ENCODE measurements around the gene CALY.

Gene CALY

DNA sequence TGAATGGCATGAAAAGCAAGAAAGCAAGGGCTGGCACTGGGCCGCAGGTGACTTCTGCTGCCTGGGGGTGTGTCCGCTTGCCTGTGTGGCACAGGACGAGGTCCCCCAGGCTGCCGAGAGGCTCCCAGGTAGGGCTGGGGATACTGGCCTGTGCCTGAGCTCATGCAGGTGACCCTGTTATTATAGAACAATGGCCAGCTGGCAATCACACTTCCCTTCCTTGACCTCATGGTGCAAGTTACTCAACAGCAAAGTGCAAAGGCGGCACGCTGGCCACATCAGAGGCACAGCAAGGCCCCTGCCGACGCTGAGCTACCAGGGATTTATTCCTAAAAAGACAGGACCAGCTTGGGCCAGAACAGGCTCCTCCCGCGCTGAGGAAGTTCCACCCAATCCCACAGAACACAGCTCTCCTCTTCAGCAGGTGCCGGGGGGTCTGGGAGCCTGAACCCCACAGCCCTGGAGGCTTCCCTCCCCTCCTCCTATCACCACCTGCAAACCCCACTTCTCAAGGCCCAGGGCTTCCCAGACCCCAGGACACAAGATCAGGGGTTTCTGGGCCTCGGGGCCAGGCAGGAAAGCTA lies 58.6 kb downstream of the CALY start:
- peak overlapping the region; percentile 82 for H3K27ac ChIP-seq
- TF ChIP-seq, protein P1, sequence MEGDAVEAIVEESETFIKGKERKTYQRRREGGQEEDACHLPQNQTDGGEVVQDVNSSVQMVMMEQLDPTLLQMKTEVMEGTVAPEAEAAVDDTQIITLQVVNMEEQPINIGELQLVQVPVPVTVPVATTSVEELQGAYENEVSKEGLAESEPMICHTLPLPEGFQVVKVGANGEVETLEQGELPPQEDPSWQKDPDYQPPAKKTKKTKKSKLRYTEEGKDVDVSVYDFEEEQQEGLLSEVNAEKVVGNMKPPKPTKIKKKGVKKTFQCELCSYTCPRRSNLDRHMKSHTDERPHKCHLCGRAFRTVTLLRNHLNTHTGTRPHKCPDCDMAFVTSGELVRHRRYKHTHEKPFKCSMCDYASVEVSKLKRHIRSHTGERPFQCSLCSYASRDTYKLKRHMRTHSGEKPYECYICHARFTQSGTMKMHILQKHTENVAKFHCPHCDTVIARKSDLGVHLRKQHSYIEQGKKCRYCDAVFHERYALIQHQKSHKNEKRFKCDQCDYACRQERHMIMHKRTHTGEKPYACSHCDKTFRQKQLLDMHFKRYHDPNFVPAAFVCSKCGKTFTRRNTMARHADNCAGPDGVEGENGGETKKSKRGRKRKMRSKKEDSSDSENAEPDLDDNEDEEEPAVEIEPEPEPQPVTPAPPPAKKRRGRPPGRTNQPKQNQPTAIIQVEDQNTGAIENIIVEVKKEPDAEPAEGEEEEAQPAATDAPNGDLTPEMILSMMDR (conservative IDR thresholded peaks at IDR 0.05; ENCODE audit: low read depth, low read length) = no peak
- peaks cover 63% of the 10 kb centered on the region for H3K4me1 ChIP-seq (ENCODE audit: low read depth, poor library complexity, severe bottlenecking)
- no peaks in the 10 kb centered on the region for H4K20me1 ChIP-seq (ENCODE audit: insufficient read depth)
- H3K4me3 ChIP-seq (IDR thresholded peaks at IDR 0.05; ENCODE audit: insufficient read depth, low read depth, low read length) = no peak overlapping the region
- H3K36me3 ChIP-seq (ENCODE audit: insufficient read depth) = no peaks in the 10 kb centered on the region
- H3K27me3 ChIP-seq (ENCODE audit: insufficient read depth, low read depth) = no peaks in the 10 kb centered on the region
- H3K9ac ChIP-seq = peak overlapping the region; percentile 41; the same call in 1 of the 2 replicates
- H2AFZ ChIP-seq (ENCODE audit: low read depth) = 0 out of 2 replicates have a peak overlapping the region, but pooled peaks have one; percentile 9
- H3K79me2 ChIP-seq (ENCODE audit: insufficient read depth, low read depth) = no peaks in the 10 kb centered on the region
- peak overlapping the region; percentile 89 for H3K4me2 ChIP-seq

DNA sequence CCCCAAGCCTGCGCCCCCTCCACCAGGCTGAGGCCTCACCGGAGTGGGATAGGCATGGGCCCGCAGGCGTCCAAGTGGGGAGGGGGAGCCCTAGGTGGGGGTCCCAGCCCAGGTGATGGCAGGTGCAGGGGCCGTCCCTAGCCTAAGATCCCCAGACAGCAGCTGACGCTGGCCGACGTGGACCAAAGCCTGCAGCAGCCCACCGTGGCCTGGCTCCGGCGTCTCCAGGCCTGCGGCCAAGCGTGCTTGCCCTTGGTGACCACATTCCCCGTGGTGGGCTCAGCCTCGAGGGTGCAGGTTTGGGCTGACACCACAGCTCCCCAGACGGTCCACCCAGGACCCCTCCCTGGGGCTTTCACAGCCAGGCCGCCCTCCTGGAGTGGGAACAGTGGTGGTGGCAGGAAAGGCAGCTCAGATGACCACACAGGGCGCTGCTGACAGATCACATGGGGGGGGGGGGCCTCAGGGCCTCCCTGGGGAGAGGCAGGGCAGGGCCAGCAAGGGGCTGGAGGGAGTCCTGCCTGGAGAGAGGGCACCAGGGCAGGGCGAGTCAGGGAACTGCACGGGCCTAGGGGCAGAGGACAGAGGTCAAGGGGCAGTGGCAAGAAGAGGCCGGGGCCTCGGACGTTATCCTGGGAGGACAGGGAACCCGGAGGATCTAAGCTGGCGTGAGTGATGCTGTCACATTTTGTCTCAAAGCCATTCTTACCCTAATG lies 59.3 kb downstream of the CALY start:
- TF ChIP-seq, protein P1 (conservative IDR thresholded peaks at IDR 0.05; ENCODE audit: low read depth, low read length) = no peak
- H2AFZ ChIP-seq (ENCODE audit: low read depth) = no peak overlapping the region
- H3K27ac ChIP-seq = peak overlapping the region; percentile 82
- no peaks in the 10 kb centered on the region for H3K27me3 ChIP-seq (ENCODE audit: insufficient read depth, low read depth)
- peaks cover 63% of the 10 kb centered on the region for H3K4me1 ChIP-seq (ENCODE audit: low read depth, poor library complexity, severe bottlenecking)
- H3K9ac ChIP-seq = peak overlapping the region; percentile 41; the same call in 1 of the 2 replicates
- H3K4me2 ChIP-seq = peak overlapping the region; percentile 89
- no peaks in the 10 kb centered on the region for H3K79me2 ChIP-seq (ENCODE audit: insufficient read depth, low read depth)
- H3K4me3 ChIP-seq (IDR thresholded peaks at IDR 0.05; ENCODE audit: insufficient read depth, low read depth, low read length) = no peak overlapping the region
- H4K20me1 ChIP-seq (ENCODE audit: insufficient read depth) = no peaks in the 10 kb centered on the region
- no peaks in the 10 kb centered on the region for H3K36me3 ChIP-seq (ENCODE audit: insufficient read depth)

DNA sequence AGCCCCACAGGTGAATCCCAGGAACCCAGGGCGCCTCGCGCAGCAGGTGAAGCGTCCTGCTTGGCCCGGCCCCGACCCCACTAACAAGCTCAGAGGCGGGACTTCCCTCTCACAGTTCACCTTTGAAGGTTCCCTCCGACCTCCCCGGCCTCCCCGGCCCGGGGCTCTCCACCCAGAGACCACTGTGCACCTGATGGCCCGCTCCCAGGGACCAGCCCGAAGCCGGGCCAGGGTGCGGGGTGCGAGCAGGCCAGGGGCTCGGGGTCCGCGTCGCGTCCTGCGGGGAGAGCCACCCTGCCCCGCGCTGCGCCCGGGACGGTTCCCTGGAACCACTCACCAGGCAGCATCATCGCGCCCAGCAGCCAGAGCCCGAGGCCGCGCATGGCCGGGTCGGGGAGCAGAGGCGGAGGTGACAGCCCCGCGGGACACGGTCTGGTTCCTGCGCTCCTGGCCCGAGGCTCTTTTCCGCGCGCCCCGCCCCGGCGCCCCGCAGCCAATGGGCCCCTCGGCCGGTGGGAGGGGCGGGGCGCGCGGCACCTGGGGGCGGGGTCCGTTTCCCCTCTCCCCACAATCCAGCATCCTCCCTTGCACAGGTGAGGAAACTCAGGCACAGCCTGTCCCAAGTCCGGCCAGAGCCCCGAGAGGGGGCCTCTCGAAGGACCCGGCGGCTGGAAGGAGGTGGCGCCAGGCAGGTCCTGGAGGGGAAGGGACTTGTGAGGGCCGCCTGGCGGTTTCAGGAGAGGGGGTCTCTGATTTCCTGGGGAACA lies 60.1 kb downstream of the CALY start, which contains the start of gene ADAM8:
Gene ADAM8, minus strand, starts transcription at position 434 of the 767 bp plus-strand sequence. Its CDS starts 51 bp downstream, at position 383.
- Histone ChIP-seq H3K4me1 (ENCODE audit: low read depth, poor library complexity, severe bottlenecking) (peaks cover 63% of the 10 kb centered on the region), H3K27me3 (ENCODE audit: insufficient read depth, low read depth) (no peaks in the 10 kb centered on the region), H3K79me2 (ENCODE audit: insufficient read depth, low read depth) (no peaks in the 10 kb centered on the region), H4K20me1 (ENCODE audit: insufficient read depth) (no peaks in the 10 kb centered on the region), H2AFZ (ENCODE audit: low read depth) (no peak within 1 kb of the TSS), H3K9ac (peak within 1 kb of the TSS; percentile 60; the same call in 1 of the 2 replicates), H3K4me2 (peak within 1 kb of the TSS; percentile 90), H3K27ac (peak within 1 kb of the TSS; percentile 82), H3K4me3 (IDR thresholded peaks at IDR 0.05; ENCODE audit: insufficient read depth, low read depth, low read length) (no peak within 1 kb of the TSS), H3K36me3 (ENCODE audit: insufficient read depth) (no peaks in the 10 kb centered on the region)
- TF ChIP-seq, protein P1 (conservative IDR thresholded peaks at IDR 0.05; ENCODE audit: low read depth, low read length) = no peak

DNA sequence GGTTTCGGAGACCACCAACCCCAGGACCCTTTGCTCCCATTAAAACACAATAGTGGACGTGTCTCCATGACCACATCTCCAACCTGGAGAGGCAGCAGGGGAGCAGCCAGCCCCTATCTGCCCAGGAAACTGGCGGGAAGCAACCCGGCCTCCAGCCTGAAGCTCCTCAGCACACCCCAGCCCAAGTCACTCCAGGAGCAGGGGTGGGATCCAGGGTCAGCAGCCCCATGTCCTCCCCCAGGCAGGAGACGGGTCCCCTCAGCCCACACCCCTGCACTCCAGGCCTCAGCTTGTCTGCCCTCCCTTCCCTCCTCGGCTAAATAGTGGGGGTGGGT lies 60.6 kb downstream of the CALY start:
- H2AFZ ChIP-seq (ENCODE audit: low read depth) = no peak overlapping the region
- no peaks in the 10 kb centered on the region for H4K20me1 ChIP-seq (ENCODE audit: insufficient read depth)
- peak overlapping the region; percentile 90 for H3K4me2 ChIP-seq
- H3K79me2 ChIP-seq (ENCODE audit: insufficient read depth, low read depth) = no peaks in the 10 kb centered on the region
- no peaks in the 10 kb centered on the region for H3K27me3 ChIP-seq (ENCODE audit: insufficient read depth, low read depth)
- H3K4me1 ChIP-seq (ENCODE audit: low read depth, poor library complexity, severe bottlenecking) = peaks cover 63% of the 10 kb centered on the region
- H3K36me3 ChIP-seq (ENCODE audit: insufficient read depth) = no peaks in the 10 kb centered on the region
- TF ChIP-seq, protein P1 (conservative IDR thresholded peaks at IDR 0.05; ENCODE audit: low read depth, low read length) = no peak
- H3K27ac ChIP-seq = peak overlapping the region; percentile 82; the same call in 1 of the 2 replicates
- no peak overlapping the region for H3K4me3 ChIP-seq (IDR thresholded peaks at IDR 0.05; ENCODE audit: insufficient read depth, low read depth, low read length)
- H3K9ac ChIP-seq = peak overlapping the region; percentile 60; the same call in 1 of the 2 replicates

All from KMS-11 (cell line).